ENCODE measurements around the gene NOXA1.

DNA sequence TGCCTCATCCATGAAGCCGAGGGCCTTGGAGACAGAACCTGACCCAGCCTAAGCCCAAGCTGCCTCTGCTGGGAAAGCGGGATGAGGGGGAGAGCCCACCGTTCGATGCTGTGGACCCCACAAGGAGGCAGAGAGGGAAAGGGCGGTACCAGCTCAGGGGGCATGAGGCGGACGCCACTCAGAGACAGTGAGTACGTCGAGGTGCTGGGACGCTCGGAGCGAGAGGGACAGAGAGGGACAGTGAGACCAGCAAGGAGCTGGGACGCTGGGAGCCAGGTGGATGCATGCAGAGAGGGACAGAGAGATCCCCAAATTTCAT, 33.8 kb upstream of the NOXA1 start:
- no peak for TF ChIP-seq POLR2A (IDR thresholded peaks at IDR 0.05; ENCODE audit: extremely low read depth, insufficient read length)
- TF ChIP-seq, protein P1, sequence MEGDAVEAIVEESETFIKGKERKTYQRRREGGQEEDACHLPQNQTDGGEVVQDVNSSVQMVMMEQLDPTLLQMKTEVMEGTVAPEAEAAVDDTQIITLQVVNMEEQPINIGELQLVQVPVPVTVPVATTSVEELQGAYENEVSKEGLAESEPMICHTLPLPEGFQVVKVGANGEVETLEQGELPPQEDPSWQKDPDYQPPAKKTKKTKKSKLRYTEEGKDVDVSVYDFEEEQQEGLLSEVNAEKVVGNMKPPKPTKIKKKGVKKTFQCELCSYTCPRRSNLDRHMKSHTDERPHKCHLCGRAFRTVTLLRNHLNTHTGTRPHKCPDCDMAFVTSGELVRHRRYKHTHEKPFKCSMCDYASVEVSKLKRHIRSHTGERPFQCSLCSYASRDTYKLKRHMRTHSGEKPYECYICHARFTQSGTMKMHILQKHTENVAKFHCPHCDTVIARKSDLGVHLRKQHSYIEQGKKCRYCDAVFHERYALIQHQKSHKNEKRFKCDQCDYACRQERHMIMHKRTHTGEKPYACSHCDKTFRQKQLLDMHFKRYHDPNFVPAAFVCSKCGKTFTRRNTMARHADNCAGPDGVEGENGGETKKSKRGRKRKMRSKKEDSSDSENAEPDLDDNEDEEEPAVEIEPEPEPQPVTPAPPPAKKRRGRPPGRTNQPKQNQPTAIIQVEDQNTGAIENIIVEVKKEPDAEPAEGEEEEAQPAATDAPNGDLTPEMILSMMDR (IDR thresholded peaks at IDR 0.05; ENCODE audit: low read depth, low read length): no peak
- TF ChIP-seq, protein P2, sequence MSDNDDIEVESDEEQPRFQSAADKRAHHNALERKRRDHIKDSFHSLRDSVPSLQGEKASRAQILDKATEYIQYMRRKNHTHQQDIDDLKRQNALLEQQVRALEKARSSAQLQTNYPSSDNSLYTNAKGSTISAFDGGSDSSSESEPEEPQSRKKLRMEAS (IDR thresholded peaks at IDR 0.05; ENCODE audit: low read depth, low read length): no peak
- TF ChIP-seq MYC (IDR thresholded peaks at IDR 0.05; ENCODE audit: low read depth, low read length): no peak
